Neutrophil (primary cell): Measurements from ENCODE around the gene MYO1H.

Source experiments
- H3K27ac ChIP-seq: fragments of 200-600 bp; sonication (generic); 2 replicates; pipeline ENCODE4 v1.5.1; 2016; ENCODE audit warnings: mild to moderate bottlenecking, moderate library complexity
- H3K27me3 ChIP-seq: fragments of 200-600 bp; sonication (generic); 2 replicates; pipeline ENCODE4 v1.6.0; 2016; ENCODE audit warnings: mild to moderate bottlenecking
- H3K36me3 ChIP-seq: fragments of 200-600 bp; sonication (generic); 2 replicates; pipeline ENCODE4 v1.5.1; 2017
- H3K4me1 ChIP-seq, 2 experiments: fragments of 200-600 bp in 1 of 2; sonication (generic) in 1 of 2; 1 replicate in 1 of 2; 2 replicates in 1 of 2; pipeline versions ENCODE4 v1.5.1 to v1.6.1; 2013 to 2016; ENCODE audit warnings: low read depth in 1 of 2, low read length in 1 of 2, mild to moderate bottlenecking in 1 of 2, moderate library complexity in 1 of 2; ENCODE audit not compliant: control insufficient read depth in 1 of 2, insufficient read depth in 1 of 2
- H3K4me3 ChIP-seq, 2 experiments: fragments of 200-600 bp in 1 of 2; sonication (generic) in 1 of 2; 1 replicate in 1 of 2; 2 replicates in 1 of 2; pipeline ENCODE4 v1.5.1; 2013 to 2016; ENCODE audit warnings: low read depth in 1 of 2, low read length in 1 of 2, mild to moderate bottlenecking in 1 of 2, moderate library complexity in 1 of 2
- H3K9me3 ChIP-seq: fragments of 200-600 bp; sonication (generic); 2 replicates; pipeline ENCODE4 v1.5.1; 2016
- CTCF ChIP-seq: fragments of 200-600 bp; sonication (generic); IDR thresholded peaks from 2 replicates; pipeline ENCODE4 v1.5.1; 2016; ENCODE audit warnings: antibody characterized with exemption

Gene MYO1H

GRCh38 chr12:109378569-109378968 is 30.9 kb downstream of the MYO1H start:
- H3K4me3 ChIP-seq = no peak overlapping the region
- no peaks in the 10 kb centered on the region for H3K9me3 ChIP-seq
- no peak for TF ChIP-seq CTCF
- H3K27ac ChIP-seq = no peak overlapping the region
- H3K4me1 ChIP-seq = no peaks in the 10 kb centered on the region
- peaks cover 2% of the 10 kb centered on the region for H3K27me3 ChIP-seq
- H3K36me3 ChIP-seq = no peaks in the 10 kb centered on the region

DNA sequence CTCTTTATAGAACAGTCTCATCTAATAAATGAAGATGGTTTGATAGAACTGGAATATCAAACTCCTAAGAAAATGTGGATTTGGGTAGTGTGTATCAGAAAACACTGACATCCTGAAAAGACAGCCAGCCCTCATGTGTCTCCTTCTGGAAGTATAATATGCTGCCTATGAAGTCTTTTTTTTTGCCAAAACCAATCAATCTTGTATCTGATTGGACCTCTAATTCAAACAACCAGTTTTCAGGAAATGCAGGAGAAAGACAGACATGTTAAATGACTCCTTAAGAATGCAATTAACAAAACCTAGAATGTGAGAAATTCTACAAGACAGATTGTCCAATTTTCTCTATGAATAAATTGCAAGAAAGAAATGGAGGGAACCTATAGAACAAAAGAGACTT is 34.3 kb downstream of the MYO1H start:
- Histone ChIP-seq H3K4me1 (no peaks in the 10 kb centered on the region), H3K27ac (no peak overlapping the region), H3K36me3 (no peaks in the 10 kb centered on the region), H3K4me3 (no peak overlapping the region), H3K9me3 (no peaks in the 10 kb centered on the region), H3K27me3 (peaks cover 16% of the 10 kb centered on the region)
- TF ChIP-seq CTCF = no peak

GRCh38 chr12:109383240-109383639 is 35.5 kb downstream of the MYO1H start:
- no peak overlapping the region for H3K4me3 ChIP-seq
- H3K36me3 ChIP-seq = no peaks in the 10 kb centered on the region
- no peaks in the 10 kb centered on the region for H3K4me1 ChIP-seq
- H3K27me3 ChIP-seq = peaks cover 16% of the 10 kb centered on the region
- H3K27ac ChIP-seq = no peak overlapping the region
- H3K9me3 ChIP-seq = no peaks in the 10 kb centered on the region
- TF ChIP-seq CTCF = no peak

GRCh38 chr12:109385339-109386058 is 37.8 kb downstream of the MYO1H start:
- H3K4me3 ChIP-seq = no peak overlapping the region
- H3K27ac ChIP-seq = no peak overlapping the region
- no peaks in the 10 kb centered on the region for H3K9me3 ChIP-seq
- no peaks in the 10 kb centered on the region for H3K4me1 ChIP-seq
- no peak for TF ChIP-seq CTCF
- H3K36me3 ChIP-seq = no peaks in the 10 kb centered on the region
- H3K27me3 ChIP-seq = peaks cover 16% of the 10 kb centered on the region

DNA sequence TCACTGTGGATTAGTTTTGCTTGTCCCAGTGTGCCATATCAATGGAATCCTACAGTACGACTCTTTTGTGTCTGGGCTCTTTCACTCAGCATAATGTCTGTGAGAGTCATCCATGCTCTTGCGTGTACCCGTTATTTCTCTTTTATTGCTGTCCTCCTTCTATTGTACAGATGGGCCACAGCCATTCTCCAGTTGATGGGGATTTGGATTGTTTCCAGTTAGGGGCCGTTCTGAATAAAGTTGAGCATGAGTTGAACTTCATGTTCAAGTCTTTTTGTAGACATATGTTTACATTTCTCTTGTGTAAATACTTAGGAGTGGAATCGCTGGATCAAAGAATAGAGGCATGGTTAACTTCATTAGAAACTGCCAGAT is 38.3 kb downstream of the MYO1H start:
- H3K9me3 ChIP-seq = no peaks in the 10 kb centered on the region
- H3K4me1 ChIP-seq = no peaks in the 10 kb centered on the region
- no peak overlapping the region for H3K27ac ChIP-seq
- H3K36me3 ChIP-seq = no peaks in the 10 kb centered on the region
- no peak for TF ChIP-seq CTCF
- no peak overlapping the region for H3K4me3 ChIP-seq
- peaks cover 16% of the 10 kb centered on the region for H3K27me3 ChIP-seq
